Measurements from ENCODE around the gene CAPN5.

CAPN5 gene

GRCh38 chr11:77102246-77103210, 35.8 kb downstream of the CAPN5 start, which contains the start of gene OMP:
Gene OMP, plus strand, starts transcription at chr11:77102840. Its CDS starts 0 bp downstream, at chr11:77102840.
- DNase-seq: no peak

GRCh38 chr11:77103319-77103718, 36.5 kb downstream of the CAPN5 start:
- DNase-seq: no peak

GRCh38 chr11:77104727-77105126, 38.0 kb downstream of the CAPN5 start:
- no peak for DNase-seq

- no peak for DNase-seq
Observed at GRCh38 chr11:77106321-77106720, 39.5 kb downstream of the CAPN5 start.

GRCh38 chr11:77106759-77107158, 40.0 kb downstream of the CAPN5 start:
- DNase-seq: no peak

- DNase-seq: no peak
Observed at GRCh38 chr11:77107950-77108349, 41.2 kb downstream of the CAPN5 start.

- no peak for DNase-seq
Observed at GRCh38 chr11:77108436-77108835, 41.7 kb downstream of the CAPN5 start.

GRCh38 chr11:77109236-77110019, 42.7 kb downstream of the CAPN5 start:
- no peak for DNase-seq

GRCh38 chr11:77110836-77111235, 44.1 kb downstream of the CAPN5 start:
- DNase-seq: no peak

GRCh38 chr11:77111277-77111676, 44.5 kb downstream of the CAPN5 start:
- DNase-seq: no peak

- no peak for DNase-seq
Observed at GRCh38 chr11:77111946-77112345, 45.2 kb downstream of the CAPN5 start.

- DNase-seq: no peak
Observed at GRCh38 chr11:77112641-77113381, 46.0 kb downstream of the CAPN5 start.

- DNase-seq: no peak
Observed at GRCh38 chr11:77113382-77114088, 46.8 kb downstream of the CAPN5 start.

GRCh38 chr11:77114089-77114463, 47.3 kb downstream of the CAPN5 start:
- no peak for DNase-seq

GRCh38 chr11:77115181-77115611, 48.4 kb downstream of the CAPN5 start:
- no peak for DNase-seq

- DNase-seq: no peak
Observed at GRCh38 chr11:77115956-77116355, 49.2 kb downstream of the CAPN5 start.

GRCh38 chr11:77117492-77117891, 50.7 kb downstream of the CAPN5 start:
- DNase-seq: no peak

- DNase-seq: no peak
Observed at GRCh38 chr11:77118086-77118485, 51.3 kb downstream of the CAPN5 start.

- no peak for DNase-seq
Observed at GRCh38 chr11:77118971-77119370, 52.2 kb downstream of the CAPN5 start.

GRCh38 chr11:77119531-77119936, 52.8 kb downstream of the CAPN5 start:
- no peak for DNase-seq

GRCh38 chr11:77120571-77120970, 53.8 kb downstream of the CAPN5 start:
- no peak for DNase-seq

GRCh38 chr11:77121096-77121640, 54.4 kb downstream of the CAPN5 start:
- no peak for DNase-seq

Measured in activated CD4-positive, alpha-beta T cell treated with anti-CD3 and anti-CD28 coated beads for 4 hours (primary cell).